Loucy (cell line): Measurements from ENCODE around the gene SLC39A9.

Experiments used
- EZH2phosphoT487 ChIP-seq: fragments of 200-600 bp; IDR thresholded peaks from 2 replicates; pipeline ENCODE4 v1.6.1; 2018; ENCODE audit warnings: antibody characterized with exemption, mild to moderate bottlenecking, moderate library complexity, borderline replicate concordance
- TF ChIP-seq, protein P1 (sequence below): fragments of 200-600 bp; sonication (generic); conservative IDR thresholded peaks from 2 replicates; pipeline ENCODE4 v1.5.1; 2014; ENCODE audit warnings: mild to moderate bottlenecking, antibody characterized with exemption, low read length

DNA sequence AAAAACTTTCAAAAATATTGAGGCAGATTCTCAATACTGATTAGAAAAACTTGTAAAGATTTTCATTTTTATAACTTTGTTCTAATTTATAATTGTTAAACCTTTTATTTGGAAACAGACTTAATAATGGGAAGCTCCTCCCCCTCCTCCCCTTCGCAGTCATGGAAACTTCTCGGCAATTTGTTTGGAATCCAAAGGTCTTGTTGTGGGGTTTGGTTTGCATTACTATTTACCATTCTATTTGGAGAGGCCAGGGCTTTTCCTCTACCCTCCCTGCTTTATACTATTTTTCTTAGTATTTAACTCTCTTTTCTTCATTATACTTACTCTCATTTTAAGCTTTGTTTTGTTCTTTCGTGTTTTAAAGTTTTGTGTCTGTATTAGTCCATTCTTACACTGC, 6.0 kb downstream of the SLC39A9 start:
- TF ChIP-seq, protein P1, sequence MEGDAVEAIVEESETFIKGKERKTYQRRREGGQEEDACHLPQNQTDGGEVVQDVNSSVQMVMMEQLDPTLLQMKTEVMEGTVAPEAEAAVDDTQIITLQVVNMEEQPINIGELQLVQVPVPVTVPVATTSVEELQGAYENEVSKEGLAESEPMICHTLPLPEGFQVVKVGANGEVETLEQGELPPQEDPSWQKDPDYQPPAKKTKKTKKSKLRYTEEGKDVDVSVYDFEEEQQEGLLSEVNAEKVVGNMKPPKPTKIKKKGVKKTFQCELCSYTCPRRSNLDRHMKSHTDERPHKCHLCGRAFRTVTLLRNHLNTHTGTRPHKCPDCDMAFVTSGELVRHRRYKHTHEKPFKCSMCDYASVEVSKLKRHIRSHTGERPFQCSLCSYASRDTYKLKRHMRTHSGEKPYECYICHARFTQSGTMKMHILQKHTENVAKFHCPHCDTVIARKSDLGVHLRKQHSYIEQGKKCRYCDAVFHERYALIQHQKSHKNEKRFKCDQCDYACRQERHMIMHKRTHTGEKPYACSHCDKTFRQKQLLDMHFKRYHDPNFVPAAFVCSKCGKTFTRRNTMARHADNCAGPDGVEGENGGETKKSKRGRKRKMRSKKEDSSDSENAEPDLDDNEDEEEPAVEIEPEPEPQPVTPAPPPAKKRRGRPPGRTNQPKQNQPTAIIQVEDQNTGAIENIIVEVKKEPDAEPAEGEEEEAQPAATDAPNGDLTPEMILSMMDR, result no peak
- no peak for TF ChIP-seq EZH2phosphoT487
